ENCODE measurements around the gene MACROD2. TPM values are rescaled to one million over a fixed set of nuclear protein-coding genes. Genes with fewer than 3 reads are reported as not detected.

The MACROD2 gene
- total RNA-seq, 1 donor from 2014 or later: 3.1 TPM

GRCh38 chr20:15767999-15768741, 1772.9 kb downstream of the MACROD2 start:
- Histone ChIP-seq H3K9ac (ENCODE audit: low read depth in 1 of 3, low read length in 3 of 3) (no peak overlapping the region), H3K4me3 (ENCODE audit: low read length in 3 of 3) (no peak overlapping the region), H3K9me3 (ENCODE audit: control insufficient read depth in 3 of 3, low read length in 3 of 3) (no peaks in the 10 kb centered on the region), H3K4me1 (ENCODE audit: control insufficient read depth in 3 of 3, insufficient read depth in 3 of 3, low read length in 3 of 3) (no peaks in the 10 kb centered on the region), H3K27ac (ENCODE audit: low read depth, low read length) (no peak overlapping the region), H3K27me3 (ENCODE audit: control insufficient read depth in 3 of 3, insufficient read depth in 3 of 3, low read length in 3 of 3) (no peaks in the 10 kb centered on the region), H3K36me3 (ENCODE audit: control insufficient read depth in 3 of 3, insufficient read depth in 3 of 3, low read length in 3 of 3) (no peaks in the 10 kb centered on the region)

GRCh38 chr20:15772826-15773225, 1777.5 kb downstream of the MACROD2 start:
- Histone ChIP-seq H3K9me3 (ENCODE audit: control insufficient read depth in 3 of 3, low read length in 3 of 3) (no peaks in the 10 kb centered on the region), H3K27ac (ENCODE audit: low read depth, low read length) (no peak overlapping the region), H3K9ac (ENCODE audit: low read depth in 1 of 3, low read length in 3 of 3) (no peak overlapping the region), H3K27me3 (ENCODE audit: control insufficient read depth in 3 of 3, insufficient read depth in 3 of 3, low read length in 3 of 3) (no peaks in the 10 kb centered on the region), H3K4me3 (ENCODE audit: low read length in 3 of 3) (no peak overlapping the region), H3K36me3 (ENCODE audit: control insufficient read depth in 3 of 3, insufficient read depth in 3 of 3, low read length in 3 of 3) (no peaks in the 10 kb centered on the region), H3K4me1 (ENCODE audit: control insufficient read depth in 3 of 3, insufficient read depth in 3 of 3, low read length in 3 of 3) (no peaks in the 10 kb centered on the region)

- no peak overlapping the region for H3K27ac ChIP-seq (ENCODE audit: low read depth, low read length)
- no peaks in the 10 kb centered on the region for H3K9me3 ChIP-seq (ENCODE audit: control insufficient read depth in 3 of 3, low read length in 3 of 3)
- H3K4me3 ChIP-seq (ENCODE audit: low read length in 3 of 3): no peak overlapping the region
- no peaks in the 10 kb centered on the region for H3K27me3 ChIP-seq (ENCODE audit: control insufficient read depth in 3 of 3, insufficient read depth in 3 of 3, low read length in 3 of 3)
- H3K9ac ChIP-seq (ENCODE audit: low read depth in 1 of 3, low read length in 3 of 3): no peak overlapping the region
- no peaks in the 10 kb centered on the region for H3K4me1 ChIP-seq (ENCODE audit: control insufficient read depth in 3 of 3, insufficient read depth in 3 of 3, low read length in 3 of 3)
- H3K36me3 ChIP-seq (ENCODE audit: control insufficient read depth in 3 of 3, insufficient read depth in 3 of 3, low read length in 3 of 3): no peaks in the 10 kb centered on the region
These were observed 1779.6 kb downstream of the MACROD2 start for GRCh38 chr20:15774926-15775325.

GRCh38 chr20:15776770-15777466, 1781.6 kb downstream of the MACROD2 start:
- Histone ChIP-seq H3K4me1 (ENCODE audit: control insufficient read depth in 3 of 3, insufficient read depth in 3 of 3, low read length in 3 of 3) (no peaks in the 10 kb centered on the region), H3K4me3 (ENCODE audit: low read length in 3 of 3) (no peak overlapping the region), H3K9ac (ENCODE audit: low read depth in 1 of 3, low read length in 3 of 3) (no peak overlapping the region), H3K27me3 (ENCODE audit: control insufficient read depth in 3 of 3, insufficient read depth in 3 of 3, low read length in 3 of 3) (no peaks in the 10 kb centered on the region), H3K27ac (ENCODE audit: low read depth, low read length) (no peak overlapping the region), H3K36me3 (ENCODE audit: control insufficient read depth in 3 of 3, insufficient read depth in 3 of 3, low read length in 3 of 3) (no peaks in the 10 kb centered on the region), H3K9me3 (ENCODE audit: control insufficient read depth in 3 of 3, low read length in 3 of 3) (no peaks in the 10 kb centered on the region)

- no peak overlapping the region for H3K27ac ChIP-seq (ENCODE audit: low read depth, low read length)
- H3K36me3 ChIP-seq (ENCODE audit: control insufficient read depth in 3 of 3, insufficient read depth in 3 of 3, low read length in 3 of 3): no peaks in the 10 kb centered on the region
- H3K4me3 ChIP-seq (ENCODE audit: low read length in 3 of 3): no peak overlapping the region
- H3K9me3 ChIP-seq (ENCODE audit: control insufficient read depth in 3 of 3, low read length in 3 of 3): no peaks in the 10 kb centered on the region
- no peaks in the 10 kb centered on the region for H3K4me1 ChIP-seq (ENCODE audit: control insufficient read depth in 3 of 3, insufficient read depth in 3 of 3, low read length in 3 of 3)
- H3K9ac ChIP-seq (ENCODE audit: low read depth in 1 of 3, low read length in 3 of 3): no peak overlapping the region
- H3K27me3 ChIP-seq (ENCODE audit: control insufficient read depth in 3 of 3, insufficient read depth in 3 of 3, low read length in 3 of 3): no peaks in the 10 kb centered on the region
These were observed 1788.7 kb downstream of the MACROD2 start for GRCh38 chr20:15784020-15784419.

- no peaks in the 10 kb centered on the region for H3K36me3 ChIP-seq (ENCODE audit: control insufficient read depth in 3 of 3, insufficient read depth in 3 of 3, low read length in 3 of 3)
- H3K9me3 ChIP-seq (ENCODE audit: control insufficient read depth in 3 of 3, low read length in 3 of 3): no peaks in the 10 kb centered on the region
- H3K9ac ChIP-seq (ENCODE audit: low read depth in 1 of 3, low read length in 3 of 3): no peak overlapping the region
- no peaks in the 10 kb centered on the region for H3K4me1 ChIP-seq (ENCODE audit: control insufficient read depth in 3 of 3, insufficient read depth in 3 of 3, low read length in 3 of 3)
- H3K27me3 ChIP-seq (ENCODE audit: control insufficient read depth in 3 of 3, insufficient read depth in 3 of 3, low read length in 3 of 3): no peaks in the 10 kb centered on the region
- H3K4me3 ChIP-seq (ENCODE audit: low read length in 3 of 3): no peak overlapping the region
- H3K27ac ChIP-seq (ENCODE audit: low read depth, low read length): no peak overlapping the region
These were observed 1793.8 kb downstream of the MACROD2 start for GRCh38 chr20:15789079-15789478.

GRCh38 chr20:15792855-15793254, 1797.5 kb downstream of the MACROD2 start:
- H3K4me1 ChIP-seq (ENCODE audit: control insufficient read depth in 3 of 3, insufficient read depth in 3 of 3, low read length in 3 of 3): no peaks in the 10 kb centered on the region
- no peak overlapping the region for H3K4me3 ChIP-seq (ENCODE audit: low read length in 3 of 3)
- no peaks in the 10 kb centered on the region for H3K9me3 ChIP-seq (ENCODE audit: control insufficient read depth in 3 of 3, low read length in 3 of 3)
- no peaks in the 10 kb centered on the region for H3K36me3 ChIP-seq (ENCODE audit: control insufficient read depth in 3 of 3, insufficient read depth in 3 of 3, low read length in 3 of 3)
- no peaks in the 10 kb centered on the region for H3K27me3 ChIP-seq (ENCODE audit: control insufficient read depth in 3 of 3, insufficient read depth in 3 of 3, low read length in 3 of 3)
- H3K27ac ChIP-seq (ENCODE audit: low read depth, low read length): no peak overlapping the region
- H3K9ac ChIP-seq (ENCODE audit: low read depth in 1 of 3, low read length in 3 of 3): no peak overlapping the region

- Histone ChIP-seq H3K27me3 (ENCODE audit: control insufficient read depth in 3 of 3, insufficient read depth in 3 of 3, low read length in 3 of 3) (no peaks in the 10 kb centered on the region), H3K36me3 (ENCODE audit: control insufficient read depth in 3 of 3, insufficient read depth in 3 of 3, low read length in 3 of 3) (no peaks in the 10 kb centered on the region), H3K9me3 (ENCODE audit: control insufficient read depth in 3 of 3, low read length in 3 of 3) (no peaks in the 10 kb centered on the region), H3K27ac (ENCODE audit: low read depth, low read length) (no peak overlapping the region), H3K4me3 (ENCODE audit: low read length in 3 of 3) (no peak overlapping the region), H3K9ac (ENCODE audit: low read depth in 1 of 3, low read length in 3 of 3) (no peak overlapping the region), H3K4me1 (ENCODE audit: control insufficient read depth in 3 of 3, insufficient read depth in 3 of 3, low read length in 3 of 3) (no peaks in the 10 kb centered on the region)
These were observed 1799.1 kb downstream of the MACROD2 start for GRCh38 chr20:15794409-15794808.

- Histone ChIP-seq H3K9me3 (ENCODE audit: control insufficient read depth in 3 of 3, low read length in 3 of 3) (no peaks in the 10 kb centered on the region), H3K9ac (ENCODE audit: low read depth in 1 of 3, low read length in 3 of 3) (no peak overlapping the region), H3K4me3 (ENCODE audit: low read length in 3 of 3) (no peak overlapping the region), H3K4me1 (ENCODE audit: control insufficient read depth in 3 of 3, insufficient read depth in 3 of 3, low read length in 3 of 3) (no peaks in the 10 kb centered on the region), H3K27me3 (ENCODE audit: control insufficient read depth in 3 of 3, insufficient read depth in 3 of 3, low read length in 3 of 3) (no peaks in the 10 kb centered on the region), H3K36me3 (ENCODE audit: control insufficient read depth in 3 of 3, insufficient read depth in 3 of 3, low read length in 3 of 3) (no peaks in the 10 kb centered on the region), H3K27ac (ENCODE audit: low read depth, low read length) (no peak overlapping the region)
These were observed 1800.1 kb downstream of the MACROD2 start for GRCh38 chr20:15795305-15796019.

- no peaks in the 10 kb centered on the region for H3K36me3 ChIP-seq (ENCODE audit: control insufficient read depth in 3 of 3, insufficient read depth in 3 of 3, low read length in 3 of 3)
- no peak overlapping the region for H3K9ac ChIP-seq (ENCODE audit: low read depth in 1 of 3, low read length in 3 of 3)
- H3K9me3 ChIP-seq (ENCODE audit: control insufficient read depth in 3 of 3, low read length in 3 of 3): no peaks in the 10 kb centered on the region
- H3K4me1 ChIP-seq (ENCODE audit: control insufficient read depth in 3 of 3, insufficient read depth in 3 of 3, low read length in 3 of 3): no peaks in the 10 kb centered on the region
- H3K4me3 ChIP-seq (ENCODE audit: low read length in 3 of 3): no peak overlapping the region
- H3K27ac ChIP-seq (ENCODE audit: low read depth, low read length): no peak overlapping the region
- H3K27me3 ChIP-seq (ENCODE audit: control insufficient read depth in 3 of 3, insufficient read depth in 3 of 3, low read length in 3 of 3): no peaks in the 10 kb centered on the region
These were observed 1804.6 kb downstream of the MACROD2 start for GRCh38 chr20:15799871-15800270.

Measured in skeletal muscle tissue (tissue), 4 donors.